Stomach smooth muscle (tissue), 2 donors: ENCODE results near the gene TBC1D28.
"Not testable (repeated sequence)": the region's sequence is repeated elsewhere in the genome, so short reads cannot be mapped to it uniquely, and the experiment has no call there.

ENCODE experiments used
- H3K27ac ChIP-seq: one replicate; pipeline ENCODE4 v1.7.0; 2013; ENCODE audit warnings: mild to moderate bottlenecking, low read length, inconsistent platforms
- H3K27me3 ChIP-seq, 2 donors: one replicate each; pipeline ENCODE4 v1.7.0; 2013; ENCODE audit warnings: low read length in 2 of 2; ENCODE audit not compliant: insufficient read depth in 2 of 2, control insufficient read depth in 1 of 2
- H3K36me3 ChIP-seq, 2 donors: one replicate each; pipeline ENCODE4 v1.7.0; 2013; ENCODE audit warnings: low read length in 2 of 2; ENCODE audit not compliant: control insufficient read depth in 2 of 2, insufficient read depth in 2 of 2
- H3K4me1 ChIP-seq: one replicate; pipeline ENCODE4 v1.7.0; 2013; ENCODE audit warnings: low read length; ENCODE audit not compliant: control insufficient read depth, insufficient read depth
- H3K4me3 ChIP-seq, 2 donors: one replicate each; pipeline ENCODE4 v1.7.0; 2013; ENCODE audit warnings: low read length in 2 of 2
- H3K9ac ChIP-seq, 2 donors: one replicate each; pipeline ENCODE4 v1.7.0; 2013; ENCODE audit warnings: low read length in 2 of 2, mild to moderate bottlenecking in 1 of 2
- H3K9me3 ChIP-seq, 2 donors: one replicate each; pipeline ENCODE4 v1.7.0; 2013; ENCODE audit warnings: low read length in 2 of 2; ENCODE audit not compliant: control insufficient read depth in 2 of 2
- donor health status: healthy.
- donor health status: Pancreatic carcinoma.

The TBC1D28 gene

DNA sequence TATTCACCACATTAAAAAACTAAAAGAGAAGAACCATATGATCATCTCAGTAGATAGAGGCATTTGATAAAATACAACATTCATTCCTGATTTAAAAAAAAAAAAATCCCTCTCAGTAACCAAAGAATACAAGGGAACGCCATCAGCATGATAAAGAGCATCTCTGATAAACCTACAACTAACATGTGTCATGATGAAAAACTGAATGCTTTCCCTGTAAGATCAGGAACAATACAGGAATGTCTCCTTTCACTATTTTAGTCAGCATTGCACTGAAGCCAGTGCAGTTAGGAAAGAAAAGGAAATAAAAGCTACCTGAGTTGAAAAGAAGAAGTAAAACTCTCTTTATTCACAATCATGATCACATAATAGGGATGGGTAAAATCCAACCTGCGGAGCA, 51.1 kb downstream of the TBC1D28 start:
- H3K27me3 ChIP-seq, H3K9me3 ChIP-seq, H3K4me3 ChIP-seq, H3K36me3 ChIP-seq, H3K9ac ChIP-seq, H3K27ac ChIP-seq, H3K4me1 ChIP-seq: not testable (repeated sequence)
